HEK293T (cell line): ENCODE data around the gene NAA38.

Source experiments
- LEF1 ChIP-seq: fragments of 450-650 bp; IDR thresholded peaks from 2 replicates; pipeline ENCODE4 v1.6.1; 2017; ENCODE audit warnings: mild to moderate bottlenecking, borderline replicate concordance
- ZNF384 ChIP-seq: fragments of 450-650 bp; IDR thresholded peaks from 2 replicates; pipeline ENCODE4 v1.6.1; 2016

- TF ChIP-seq LEF1 (no peak), ZNF384 (no peak)
These were observed 17.5 kb downstream of the NAA38 start for GRCh38 chr17:7839876-7840261.
